Neuronal stem cell (in vitro differentiated cells): ENCODE results near the gene ZNF248.

Source experiments
- DNase-seq: peaks from one replicate; pipeline ENCODE4 v3.0.0-alpha.2; 2013; ENCODE audit warnings: low spot score
- H2AFZ ChIP-seq: one replicate; pipeline ENCODE4 v1.6.1; 2013; ENCODE audit warnings: mild to moderate bottlenecking, low read length, inconsistent platforms
- H2AK5ac ChIP-seq: 2 replicates; pipeline ENCODE4 v1.6.1; 2013; ENCODE audit warnings: low read depth, mild to moderate bottlenecking, inconsistent platforms, low read length, moderate library complexity, mixed read lengths
- H2BK120ac ChIP-seq: 2 replicates; pipeline ENCODE4 v1.6.1; 2013; ENCODE audit warnings: low read depth, mild to moderate bottlenecking, inconsistent platforms, low read length, moderate library complexity, mixed read lengths
- H2BK12ac ChIP-seq: one replicate; pipeline ENCODE4 v1.6.1; 2013; ENCODE audit warnings: low read length, inconsistent platforms
- H2BK15ac ChIP-seq: 2 replicates; pipeline ENCODE4 v1.6.1; 2013; ENCODE audit warnings: mild to moderate bottlenecking, low read length, inconsistent platforms, mixed read lengths
- H2BK5ac ChIP-seq: one replicate; pipeline ENCODE4 v1.6.1; 2013; ENCODE audit warnings: inconsistent platforms, mild to moderate bottlenecking, low read length, moderate library complexity
- H3K14ac ChIP-seq: one replicate; pipeline ENCODE4 v1.6.1; 2013; ENCODE audit warnings: low read length, inconsistent platforms
- H3K18ac ChIP-seq: 2 replicates; pipeline ENCODE4 v1.6.1; 2013; ENCODE audit warnings: low read length, inconsistent platforms
- H3K23ac ChIP-seq: 2 replicates; pipeline ENCODE4 v1.6.1; 2013; ENCODE audit warnings: low read depth, mild to moderate bottlenecking, mixed read lengths, low read length, inconsistent platforms; ENCODE audit not compliant: poor library complexity
- H3K27ac ChIP-seq: replicated peaks from 3 replicates; pipeline ENCODE4 v1.5.1; 2013; ENCODE audit warnings: low read length, inconsistent platforms
- H3K27me3 ChIP-seq, 3 experiments: 2 replicates each; pipeline ENCODE4 v1.6.1; 2013; ENCODE audit warnings: low read length in 3 of 3, mild to moderate bottlenecking in 2 of 3, inconsistent platforms in 1 of 3, low read depth in 1 of 3, mixed read lengths in 1 of 3, moderate library complexity in 1 of 3; ENCODE audit not compliant: control insufficient read depth in 3 of 3, insufficient read depth in 3 of 3
- H3K36me3 ChIP-seq, 2 donors: replicated peaks in 1 of 2; 2 replicates each; pipeline ENCODE4 v1.6.1; 2013; ENCODE audit warnings: low read length in 2 of 2; ENCODE audit not compliant: control insufficient read depth in 2 of 2, insufficient read depth in 2 of 2
- H3K4ac ChIP-seq: 2 replicates; pipeline ENCODE4 v1.6.1; 2013; ENCODE audit warnings: inconsistent platforms, mild to moderate bottlenecking, low read length, moderate library complexity
- H3K4me1 ChIP-seq, 2 donors: 1 replicate in 1 of 2; 2 replicates in 1 of 2; pipeline ENCODE4 v1.6.1; 2013; ENCODE audit warnings: low read length in 2 of 2, low read depth in 1 of 2; ENCODE audit not compliant: control insufficient read depth in 2 of 2, insufficient read depth in 1 of 2
- H3K4me2 ChIP-seq: one replicate; pipeline ENCODE4 v1.6.1; 2013; ENCODE audit warnings: mild to moderate bottlenecking, low read length, inconsistent platforms; ENCODE audit not compliant: insufficient read depth, poor library complexity, severe bottlenecking
- H3K4me3 ChIP-seq, 2 donors: 2 replicates each; pipeline ENCODE4 v1.5.1; 2013; ENCODE audit warnings: low read length in 2 of 2, mild to moderate bottlenecking in 2 of 2, inconsistent platforms in 1 of 2, moderate library complexity in 1 of 2
- H3K79me1 ChIP-seq: one replicate; pipeline ENCODE4 v1.6.1; 2013; ENCODE audit warnings: low read depth, mild to moderate bottlenecking, inconsistent platforms, low read length, moderate library complexity
- H3K9ac ChIP-seq: one replicate; pipeline ENCODE4 v1.6.1; 2013; ENCODE audit warnings: mild to moderate bottlenecking, low read depth, low read length, inconsistent platforms; ENCODE audit not compliant: poor library complexity
- H3K9me3 ChIP-seq, 2 donors: replicated peaks in 1 of 2; 2 replicates each; pipeline versions ENCODE3 to v1.6.1; 2013; ENCODE audit warnings: low read length in 2 of 2, mild to moderate bottlenecking in 2 of 2, inconsistent platforms in 1 of 2, low read depth in 1 of 2, mixed read lengths in 1 of 2, moderate library complexity in 1 of 2; ENCODE audit not compliant: control insufficient read depth in 2 of 2, insufficient read depth in 1 of 2
- H4K8ac ChIP-seq: one replicate; pipeline ENCODE4 v1.6.1; 2013; ENCODE audit warnings: low read depth, mild to moderate bottlenecking, inconsistent platforms, low read length, moderate library complexity
- H4K91ac ChIP-seq: one replicate; pipeline ENCODE4 v1.6.1; 2013; ENCODE audit warnings: low read length, low read depth, mild to moderate bottlenecking, inconsistent platforms; ENCODE audit not compliant: poor library complexity
- WGBS, 2 donors: extraction: QIAGEN DNeasy Blood & Tissue Kit; methylation state at CpG; one replicate each; pipeline ENCODE4 v1.1.7; 2013; ENCODE audit warnings: missing lambda C conversion rate in 2 of 2, mixed read lengths in 1 of 2; ENCODE audit not compliant: insufficient read length in 2 of 2, insufficient replicate concordance in 1 of 2; ENCODE audit errors: extremely low coverage in 2 of 2; 5-methylcytosine and 5-hydroxymethylcytosine counted together

ZNF248 gene

GRCh38 chr10:37885850-37886249 is 28.4 kb upstream of the ZNF248 start:
- peaks cover 0 to 12% of the 10 kb centered on the region in 2 donors for H3K9me3 ChIP-seq

GRCh38 chr10:37872955-37873354 is 15.5 kb upstream of the ZNF248 start:
- no peak for DNase-seq
- Histone ChIP-seq H3K4ac (no peak overlapping the region), H3K4me1 (no peaks in the 10 kb centered on the region), H4K8ac (no peak overlapping the region), H3K18ac (no peak overlapping the region), H3K79me1 (no peaks in the 10 kb centered on the region), H3K27ac (no peak overlapping the region), H3K9me3 (peaks cover 0 to 2% of the 10 kb centered on the region in 2 donors), H3K36me3 (no peaks in the 10 kb centered on the region), H2BK12ac (no peak overlapping the region), H3K9ac (no peak overlapping the region), H3K4me2 (no peak overlapping the region), H3K23ac (no peak overlapping the region), H3K4me3 (no peak overlapping the region), H2BK5ac (no peak overlapping the region), H3K14ac (no peak overlapping the region), H2BK15ac (no peak overlapping the region), H4K91ac (no peak overlapping the region), H2AFZ (no peak overlapping the region), H3K27me3 (peaks cover 0 to 4% (median 0%) of the 10 kb centered on the region in 3 experiments), H2AK5ac (no peak overlapping the region), H2BK120ac (no peak overlapping the region)
- no CpG with 5 or more reads among the region's 4 CpGs for WGBS, 2 donors

More at GRCh38 chr10:37885850-37886249, 28.4 kb upstream of the ZNF248 start:
- H3K4me1 ChIP-seq = no peaks in the 10 kb centered on the region
- no peak overlapping the region for H3K9ac ChIP-seq
- H3K4me2 ChIP-seq = no peak overlapping the region
- H3K4me3 ChIP-seq = no peak overlapping the region
- no peak overlapping the region for H3K4ac ChIP-seq
- no peak overlapping the region for H2BK12ac ChIP-seq
- no peak overlapping the region for H2BK120ac ChIP-seq
- H3K14ac ChIP-seq = no peak overlapping the region
- no peak overlapping the region for H3K23ac ChIP-seq
- no peak overlapping the region for H2BK5ac ChIP-seq
- no peak for DNase-seq
- H3K79me1 ChIP-seq = no peaks in the 10 kb centered on the region
- no peaks in the 10 kb centered on the region for H3K27me3 ChIP-seq
- H3K18ac ChIP-seq = no peak overlapping the region
- no peak overlapping the region for H3K27ac ChIP-seq
- no peak overlapping the region for H2AK5ac ChIP-seq
- no peaks in the 10 kb centered on the region for H3K36me3 ChIP-seq
- no peak overlapping the region for H4K8ac ChIP-seq
- H2AFZ ChIP-seq = no peak overlapping the region
- no peak overlapping the region for H2BK15ac ChIP-seq
- no peak overlapping the region for H4K91ac ChIP-seq

- no peak overlapping the region for H3K4me2 ChIP-seq
- WGBS, 2 donors = no CpG with 5 or more reads among the region's 5 CpGs
- no peak for DNase-seq
- H2AFZ ChIP-seq = no peak overlapping the region
- no peak overlapping the region for H2BK5ac ChIP-seq
- H2BK15ac ChIP-seq = no peak overlapping the region
- H3K23ac ChIP-seq = no peak overlapping the region
- no peak overlapping the region for H4K8ac ChIP-seq
- no peak overlapping the region for H3K14ac ChIP-seq
- H3K18ac ChIP-seq = no peak overlapping the region
- H3K9me3 ChIP-seq = peaks cover 0 to 2% of the 10 kb centered on the region in 2 donors
- H2BK12ac ChIP-seq = no peak overlapping the region
- H4K91ac ChIP-seq = no peak overlapping the region
- no peaks in the 10 kb centered on the region for H3K36me3 ChIP-seq
- H3K4me1 ChIP-seq = no peaks in the 10 kb centered on the region
- H3K9ac ChIP-seq = no peak overlapping the region
- H3K27ac ChIP-seq = no peak overlapping the region
- H3K4me3 ChIP-seq = no peak overlapping the region
- no peaks in the 10 kb centered on the region for H3K79me1 ChIP-seq
- H2BK120ac ChIP-seq = no peak overlapping the region
- no peak overlapping the region for H3K4ac ChIP-seq
- H2AK5ac ChIP-seq = no peak overlapping the region
- H3K27me3 ChIP-seq = peaks cover 0 to 4% (median 0%) of the 10 kb centered on the region in 3 experiments
Measured at GRCh38 chr10:37872283-37872682, 14.9 kb upstream of the ZNF248 start.

GRCh38 chr10:37871568-37872251 is 14.3 kb upstream of the ZNF248 start:
- Histone ChIP-seq H3K4me1 (no peaks in the 10 kb centered on the region), H3K18ac (no peak overlapping the region), H3K79me1 (no peaks in the 10 kb centered on the region), H2BK120ac (no peak overlapping the region), H3K27ac (no peak overlapping the region), H3K4me3 (no peak overlapping the region), H3K27me3 (peaks cover 0 to 4% (median 0%) of the 10 kb centered on the region in 3 experiments), H3K23ac (no peak overlapping the region), H2BK12ac (no peak overlapping the region), H3K4ac (no peak overlapping the region), H2AFZ (no peak overlapping the region), H3K9me3 (peaks cover 0 to 4% of the 10 kb centered on the region in 2 donors), H2AK5ac (no peak overlapping the region), H3K4me2 (no peak overlapping the region), H4K91ac (no peak overlapping the region), H3K9ac (no peak overlapping the region), H3K14ac (no peak overlapping the region), H2BK5ac (no peak overlapping the region), H4K8ac (no peak overlapping the region), H3K36me3 (no peaks in the 10 kb centered on the region), H2BK15ac (no peak overlapping the region)
- DNase-seq = no peak
- no CpG with 5 or more reads among the region's 7 CpGs for WGBS, 2 donors
